Pancreas (tissue), 10 donors: ENCODE data around the gene FSD1. TPM values are rescaled to one million over a fixed set of nuclear protein-coding genes. Genes with fewer than 3 reads are reported as not detected.
"Not testable (repeated sequence)": the region's sequence is repeated elsewhere in the genome, so short reads cannot be mapped to it uniquely, and the experiment has no call there.

Experiments
- ATAC-seq, 4 donors: fragments of 200-7000 bp; cut with Tn5 transposase; one replicate each; pipeline versions ENCODE4 v1.8.0 to v1.9.1; 2020; ENCODE audit warnings: mild to moderate bottlenecking in 4 of 4, moderate library complexity in 4 of 4
- DNase-seq, 6 donors: peaks; one replicate each; pipeline ENCODE4 v3.0.0-alpha.2; 2020
- FAIRE-seq: peaks from 2 replicates; lab custom pipeline; 2012; peaks lifted over from hg19 to GRCh38; lab: Jason Lieb, UNC
- H3K27ac ChIP-seq, 4 donors: fragments of 200-600 bp; sonication (generic); 1 replicate in 3 of 4; 2 replicates in 1 of 4; pipeline versions ENCODE4 v1.5.0 to v1.8.0; 2020
- H3K27me3 ChIP-seq, 4 donors: fragments of 200-600 bp; one replicate each; pipeline ENCODE4 v1.8.0; 2021
- H3K36me3 ChIP-seq, 3 donors: fragments of 200-600 bp; sonication (generic) in 1 of 3; one replicate each; pipeline versions ENCODE4 v1.5.0 to v1.8.0; 2020 to 2021
- H3K4me1 ChIP-seq, 3 donors: fragments of 200-600 bp; one replicate each; pipeline ENCODE4 v1.8.0; 2021
- H3K4me3 ChIP-seq, 4 donors: fragments of 200-600 bp; sonication (generic) in 2 of 4; one replicate each; pipeline versions ENCODE4 v1.5.0 to v1.8.0; 2020 to 2021
- H3K9me3 ChIP-seq, 4 donors: fragments of 200-600 bp; one replicate each; pipeline ENCODE4 v1.8.0; 2021
- WGBS, 2 donors: extraction: QIAGEN DNeasy Blood & Tissue Kit; methylation state at CpG; one replicate each; pipeline ENCODE4 v1.1.7; 2013; 5-methylcytosine and 5-hydroxymethylcytosine counted together
- intact Hi-C, 3 donors: fragments of 100-400 bp; cut with DNase I; formaldehyde crosslinking; loops; one replicate each; pipeline versions ENCODE4 v1.11.1 to v1.14.2; 2022
- polyA plus RNA-seq, 2 donors: library from polyadenylated mRNA; stranded (reverse); fragments of 200-250 nt; gene quantifications; one replicate each; pipeline ENCODE4 v1.2.3, GENCODE V29; 2013
- total RNA-seq, 6 donors: library from RNA; stranded (reverse); fragmentation: NEBNext Ultra II Directional in 4 of 6; extraction: Animal tissue kit (Norgen Biotek cat#: 25700) in 4 of 6; gene quantifications; one replicate each; pipeline versions ENCODE4 v1.2.1 to v1.2.4, GENCODE V29; 2021 to 2023
- TF ChIP-seq, protein P1 (sequence below), 4 donors: fragments of 200-600 bp; sonication (generic) in 3 of 4; IDR thresholded peaks; one replicate each; pipeline versions ENCODE4 v1.5.0 to v1.8.0; 2021; ENCODE audit warnings: antibody characterized with exemption in 4 of 4
- donor health status: healthy with polysubstance abuse.
- donor health status: DM: no; HTN: no; CAD: no; lungs with moderate emphysema.
- donor health status: DM: no; HTN: no; CAD: no.
- donor health status: control.
- donor health status: control.
- donor health status: Bipolar disorder and iron deficiency.
- donor health status: DM: yes; HTN: yes; CAD: no.
- donor health status: DM: no; HTN: no; CAD: no.
- donor health status: DM: no; HTN: no; CAD: no.
- donor health status: DM: yes; HTN: yes; CAD: no.

FSD1 gene
- total and polyA plus RNA-seq, 8 donors: 0.21 to 0.50 TPM; not detected in 6

DNA sequence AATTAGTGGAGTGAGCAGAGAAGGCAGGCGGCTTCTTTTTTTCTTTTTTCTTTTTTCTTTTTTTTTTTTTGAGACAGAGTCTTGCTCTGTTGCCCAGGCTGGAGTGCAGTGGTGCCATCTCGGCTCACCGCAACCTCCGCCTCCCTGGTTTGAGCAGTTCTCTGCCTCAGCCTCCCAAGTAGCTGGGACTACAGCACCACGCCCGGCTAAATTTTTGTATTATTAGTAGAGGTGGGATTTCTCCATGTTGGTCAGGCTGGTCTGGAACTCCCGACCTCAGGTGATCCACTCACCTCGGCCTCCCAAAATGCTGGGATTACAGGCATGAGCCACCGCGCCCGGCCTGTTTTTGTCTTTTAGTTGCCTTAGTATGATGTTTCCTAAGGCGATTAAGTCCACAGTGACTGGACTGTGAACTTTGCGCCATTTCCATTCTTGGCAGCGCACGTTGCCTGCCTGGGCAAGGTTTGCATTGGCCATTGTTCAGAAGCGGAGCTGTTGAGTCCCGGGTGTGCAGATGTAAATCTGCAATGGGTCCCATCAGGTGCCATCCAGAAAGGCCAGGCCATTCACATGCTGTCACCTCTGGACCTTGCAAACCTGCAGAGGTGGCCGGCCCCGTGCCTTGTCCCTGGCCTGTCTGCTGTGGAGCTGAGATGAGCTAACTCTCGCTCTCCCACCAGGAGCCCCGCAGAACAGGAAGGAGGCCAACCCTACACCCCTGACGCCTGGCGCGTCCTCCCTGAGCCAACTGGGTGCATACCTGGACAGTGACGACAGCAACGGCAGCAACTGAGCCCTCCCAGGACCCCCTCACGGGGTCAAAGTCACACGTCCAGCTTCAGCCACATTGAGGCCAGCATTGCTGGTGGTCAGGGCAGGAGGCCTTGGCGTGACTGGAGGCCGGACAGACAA is 36.2 kb upstream of the FSD1 start:
- no peaks in the 10 kb centered on the region for H3K4me1 ChIP-seq
- H3K36me3 ChIP-seq: peaks cover 0 to 36% (median 1%) of the 10 kb centered on the region in 3 donors
- peak overlapping the region in 2 of 4 donors; percentile 9 to 29 for H3K27ac ChIP-seq
- TF ChIP-seq, protein P1, sequence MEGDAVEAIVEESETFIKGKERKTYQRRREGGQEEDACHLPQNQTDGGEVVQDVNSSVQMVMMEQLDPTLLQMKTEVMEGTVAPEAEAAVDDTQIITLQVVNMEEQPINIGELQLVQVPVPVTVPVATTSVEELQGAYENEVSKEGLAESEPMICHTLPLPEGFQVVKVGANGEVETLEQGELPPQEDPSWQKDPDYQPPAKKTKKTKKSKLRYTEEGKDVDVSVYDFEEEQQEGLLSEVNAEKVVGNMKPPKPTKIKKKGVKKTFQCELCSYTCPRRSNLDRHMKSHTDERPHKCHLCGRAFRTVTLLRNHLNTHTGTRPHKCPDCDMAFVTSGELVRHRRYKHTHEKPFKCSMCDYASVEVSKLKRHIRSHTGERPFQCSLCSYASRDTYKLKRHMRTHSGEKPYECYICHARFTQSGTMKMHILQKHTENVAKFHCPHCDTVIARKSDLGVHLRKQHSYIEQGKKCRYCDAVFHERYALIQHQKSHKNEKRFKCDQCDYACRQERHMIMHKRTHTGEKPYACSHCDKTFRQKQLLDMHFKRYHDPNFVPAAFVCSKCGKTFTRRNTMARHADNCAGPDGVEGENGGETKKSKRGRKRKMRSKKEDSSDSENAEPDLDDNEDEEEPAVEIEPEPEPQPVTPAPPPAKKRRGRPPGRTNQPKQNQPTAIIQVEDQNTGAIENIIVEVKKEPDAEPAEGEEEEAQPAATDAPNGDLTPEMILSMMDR (IDR thresholded peaks at IDR 0.05): no peak
- FAIRE-seq: no peak
- H3K4me3 ChIP-seq: no peak overlapping the region
- ATAC-seq: peak; percentile 31 to 90 (median 84)
- H3K27me3 ChIP-seq: no peaks in the 10 kb centered on the region
- 61 to 76% methylated on average over 30 of the region's 30 CpGs for WGBS, 2 donors
- intact Hi-C loops: loop anchor here in 2 of 3 donors (5.0 to 10.0 kb wide), 2 partner anchors 84 to 87 kb away; no protein-coding TSS in a partner anchor
- H3K9me3 ChIP-seq: no peaks in the 10 kb centered on the region
- DNase-seq: peak in 4 of 6 donors; percentile 66 to 80 (median 78)

DNA sequence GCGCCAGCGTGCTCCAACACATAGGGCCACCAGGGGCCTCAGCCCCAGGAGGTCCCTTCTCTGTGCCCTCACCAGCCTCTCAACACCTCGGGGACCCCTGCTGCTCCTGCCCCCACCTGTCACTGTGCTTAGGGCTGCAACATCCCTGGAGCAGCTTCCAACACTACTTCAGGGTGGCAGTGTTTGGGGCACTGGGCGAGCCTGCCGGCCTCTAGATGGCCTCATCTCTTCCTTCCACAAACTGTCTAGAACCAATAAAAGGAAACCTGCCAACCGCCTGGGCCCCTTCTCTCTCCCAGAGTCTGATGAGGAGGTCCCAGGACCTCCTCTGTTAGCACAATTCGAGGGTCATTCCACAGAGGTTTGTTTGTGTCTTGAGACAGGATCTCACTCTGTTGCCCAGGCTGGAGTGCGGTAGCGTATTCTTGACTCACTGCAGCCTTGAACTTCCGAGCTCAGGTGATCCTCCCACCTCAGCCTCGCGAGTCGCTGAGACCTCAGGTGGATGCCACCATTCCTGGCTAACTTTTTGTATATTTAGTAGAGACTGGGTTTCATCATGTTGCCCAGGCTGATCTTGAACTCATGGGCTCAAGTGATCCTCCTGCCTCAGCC is 35.5 kb upstream of the FSD1 start:
- TF ChIP-seq, protein P1 (IDR thresholded peaks at IDR 0.05): no peak
- no peak for DNase-seq
- intact Hi-C loops: loop anchor here in 2 of 3 donors (5.0 to 10.0 kb wide), 2 partner anchors 83 to 86 kb away; no protein-coding TSS in a partner anchor
- WGBS, 2 donors: 86 to 90% methylated on average over 13 of the region's 13 CpGs
- Histone ChIP-seq H3K4me1 (no peaks in the 10 kb centered on the region), H3K27me3 (no peaks in the 10 kb centered on the region), H3K9me3 (no peaks in the 10 kb centered on the region), H3K27ac (peak overlapping the region in 1 of 4 donors; percentile 9), H3K4me3 (no peak overlapping the region), H3K36me3 (peaks cover 0 to 31% (median 0%) of the 10 kb centered on the region in 3 donors)
- ATAC-seq: no peak
- no peak for FAIRE-seq

DNA sequence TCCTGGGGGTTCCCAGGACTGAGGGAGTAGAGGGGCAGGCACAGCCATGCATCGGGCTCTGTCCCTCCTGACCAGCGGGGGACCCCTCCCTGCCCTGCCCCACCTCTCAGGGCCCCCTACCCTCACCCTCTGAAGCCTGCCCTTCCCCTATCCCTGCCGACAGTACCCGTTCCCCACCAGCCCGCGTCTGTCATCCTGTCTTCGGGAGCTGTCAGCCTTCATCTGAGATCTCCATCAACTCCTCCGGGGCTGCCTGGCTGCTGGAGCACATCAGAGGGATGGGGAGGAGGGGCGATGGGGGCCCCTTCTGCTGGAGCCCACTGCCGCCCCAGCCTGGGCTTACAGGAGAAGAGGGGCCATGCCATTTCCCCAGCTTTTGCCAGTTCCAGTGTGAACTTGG is 31.5 kb upstream of the FSD1 start:
- intact Hi-C loops: no loop called here
- TF ChIP-seq, protein P1 (IDR thresholded peaks at IDR 0.05): no peak
- Histone ChIP-seq H3K27me3 (no peaks in the 10 kb centered on the region), H3K9me3 (no peaks in the 10 kb centered on the region), H3K4me3 (no peak overlapping the region), H3K27ac (no peak overlapping the region), H3K36me3 (peaks cover 0 to 10% (median 0%) of the 10 kb centered on the region in 3 donors), H3K4me1 (no peaks in the 10 kb centered on the region)
- FAIRE-seq: no peak
- no peak for DNase-seq
- 73 to 78% methylated on average over 9 to 10 of the region's 10 CpGs for WGBS, 2 donors
- ATAC-seq: no peak

DNA sequence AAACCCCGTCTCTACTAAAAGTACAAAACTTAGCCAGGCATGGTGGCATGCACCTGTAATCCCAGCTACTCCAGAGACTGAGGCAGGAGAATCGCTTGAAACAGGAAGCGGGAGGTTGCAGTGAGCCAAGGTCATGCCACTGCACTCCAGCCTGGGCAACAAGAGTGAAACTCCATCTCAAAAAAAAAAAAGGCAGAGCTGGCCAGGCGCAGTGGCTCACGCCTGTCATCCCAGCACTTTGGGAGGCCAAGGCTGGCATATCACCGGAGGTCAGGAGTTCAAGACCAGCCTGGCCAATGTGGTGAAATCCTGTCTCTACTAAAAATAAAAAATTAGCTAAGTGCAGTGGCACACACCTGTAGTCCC is 30.1 kb upstream of the FSD1 start:
- H3K9me3 ChIP-seq, H3K4me3 ChIP-seq, DNase-seq, H3K27ac ChIP-seq, H3K4me1 ChIP-seq, H3K27me3 ChIP-seq, H3K36me3 ChIP-seq, FAIRE-seq, intact Hi-C loops: not testable (repeated sequence)
- 53 to 68% methylated on average over 6 of the region's 6 CpGs for WGBS, 2 donors
- ATAC-seq: peak in 1 of 4 donors; percentile 33

DNA sequence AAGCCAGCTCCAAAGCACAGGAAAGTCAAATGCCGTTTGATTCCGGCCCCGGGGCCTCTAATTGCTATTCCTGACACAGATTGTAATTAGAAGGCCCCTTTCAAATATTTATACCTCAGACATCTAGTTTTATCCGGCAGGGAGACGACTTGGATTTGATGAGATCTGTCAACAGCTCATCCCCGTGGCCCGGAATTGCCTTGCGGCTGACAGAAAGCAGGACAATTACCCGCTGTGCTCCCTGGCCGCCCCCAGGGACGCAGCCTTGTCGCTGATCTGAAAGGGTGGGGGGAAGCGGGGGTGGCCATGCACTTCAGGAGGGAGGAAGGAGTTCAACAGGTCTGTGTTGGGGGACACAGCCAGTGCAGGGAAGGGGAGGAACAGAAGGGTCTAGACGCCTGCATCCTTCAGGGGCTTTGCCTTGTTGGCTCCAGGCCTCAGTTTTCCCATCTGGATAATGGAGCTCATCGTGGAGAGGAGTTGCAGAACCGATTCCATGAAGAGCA is 27.2 kb upstream of the FSD1 start:
- TF ChIP-seq, protein P1 (IDR thresholded peaks at IDR 0.05): no peak
- Histone ChIP-seq H3K36me3 (no peaks in the 10 kb centered on the region), H3K9me3 (no peaks in the 10 kb centered on the region), H3K4me1 (peaks cover 0 to 6% (median 3%) of the 10 kb centered on the region in 3 donors), H3K27me3 (no peaks in the 10 kb centered on the region), H3K4me3 (no peak overlapping the region), H3K27ac (no peak overlapping the region)
- no peak for FAIRE-seq
- WGBS, 2 donors: 28 to 36% methylated on average over 16 of the region's 16 CpGs
- intact Hi-C loops: no loop called here
- no peak for DNase-seq
- no peak for ATAC-seq
